HepG2 (cell line): ENCODE data around the gene FAM83C. TPM values are rescaled to one million over a fixed set of nuclear protein-coding genes. Genes with fewer than 3 reads are reported as not detected.

ENCODE experiments used
- HHEX ChIP-seq: IDR thresholded peaks from 2 replicates; pipeline ENCODE4 v1.6.1; 2016; ENCODE audit warnings: control low read depth
- KDM5B ChIP-seq: sonication (generic); formaldehyde crosslinking; IDR thresholded peaks from 2 replicates; pipeline ENCODE4 v1.4.0; 2020; ENCODE audit warnings: missing genetic modification reagents, mild to moderate bottlenecking, borderline replicate concordance
- KLF9 ChIP-seq: IDR thresholded peaks from 2 replicates; pipeline ENCODE4 v1.6.1; 2016; ENCODE audit warnings: low read depth
- NR2F1 ChIP-seq, 2 experiments: fragments of 450-650 bp in 1 of 2; formaldehyde crosslinking in 1 of 2; IDR thresholded peaks; 2 replicates each; pipeline versions ENCODE4 v1.5.0 to v1.6.1; 2016 to 2020; ENCODE audit warnings: mild to moderate bottlenecking in 1 of 2, missing compliant biosample characterization in 1 of 2, missing genetic modification reagents in 1 of 2, moderate library complexity in 1 of 2
- ZNF605 ChIP-seq: sonication (generic); formaldehyde crosslinking; IDR thresholded peaks from 2 replicates; pipeline ENCODE4 v1.8.0; 2022; ENCODE audit warnings: mild to moderate bottlenecking, missing genetic modification reagents
- polyA plus RNA-seq, 8 experiments: library from polyadenylated mRNA; depleted of rRNA in 3 of 8; stranded (reverse) in 7 of 8; unstranded in 1 of 8; fragments of >200 nt; fragmentation: Illumina TruSeq in 4 of 8; extraction: Trizol in 4 of 8; gene quantifications; 2 replicates each; pipeline versions ENCODE4 v1.2.1 to v1.2.3, GENCODE V29; 2011 to 2016; ENCODE audit warnings: low read depth in 4 of 8, missing spikeins in 1 of 8, mixed read lengths in 1 of 8; ENCODE audit not compliant: insufficient read depth in 1 of 8
- total RNA-seq, 5 experiments: library from RNA; depleted of rRNA; stranded (reverse); fragments of >200 nt; fragmentation: Illumina TruSeq; extraction: Trizol; gene quantifications; 2 replicates each; pipeline ENCODE4 v1.2.3, GENCODE V29; 2016; ENCODE audit warnings: low read depth in 1 of 5
- TF ChIP-seq, protein P1 (sequence below): sonication (generic); formaldehyde crosslinking; IDR thresholded peaks from 2 replicates; pipeline ENCODE4 v1.4.0; 2020; ENCODE audit warnings: mild to moderate bottlenecking, missing genetic modification reagents
- TF ChIP-seq, protein P2 (sequence below): sonication (generic); formaldehyde crosslinking; IDR thresholded peaks from 2 replicates; pipeline ENCODE4 v1.4.0; 2020; ENCODE audit warnings: missing genetic modification reagents, borderline replicate concordance
- TF ChIP-seq, protein P3 (sequence below), 2 experiments: fragments of 450-650 bp in 1 of 2; sonication (generic) in 1 of 2; formaldehyde crosslinking in 1 of 2; IDR thresholded peaks; 2 replicates each; pipeline versions ENCODE4 v1.6.1 to v1.8.0; 2016 to 2022; ENCODE audit warnings: antibody characterized with exemption in 1 of 2, mild to moderate bottlenecking in 1 of 2, missing genetic modification reagents in 1 of 2

FAM83C gene
- total and polyA plus RNA-seq, 2 of the 13 experiments (the other 11 are each of a cell fraction or from before 2014, with no cell fraction given) = 0.04 TPM; not detected in 1

GRCh38 chr20:35327074-35327976 is 35.1 kb upstream of the FAM83C start (continued):
- TF ChIP-seq, protein P1, sequence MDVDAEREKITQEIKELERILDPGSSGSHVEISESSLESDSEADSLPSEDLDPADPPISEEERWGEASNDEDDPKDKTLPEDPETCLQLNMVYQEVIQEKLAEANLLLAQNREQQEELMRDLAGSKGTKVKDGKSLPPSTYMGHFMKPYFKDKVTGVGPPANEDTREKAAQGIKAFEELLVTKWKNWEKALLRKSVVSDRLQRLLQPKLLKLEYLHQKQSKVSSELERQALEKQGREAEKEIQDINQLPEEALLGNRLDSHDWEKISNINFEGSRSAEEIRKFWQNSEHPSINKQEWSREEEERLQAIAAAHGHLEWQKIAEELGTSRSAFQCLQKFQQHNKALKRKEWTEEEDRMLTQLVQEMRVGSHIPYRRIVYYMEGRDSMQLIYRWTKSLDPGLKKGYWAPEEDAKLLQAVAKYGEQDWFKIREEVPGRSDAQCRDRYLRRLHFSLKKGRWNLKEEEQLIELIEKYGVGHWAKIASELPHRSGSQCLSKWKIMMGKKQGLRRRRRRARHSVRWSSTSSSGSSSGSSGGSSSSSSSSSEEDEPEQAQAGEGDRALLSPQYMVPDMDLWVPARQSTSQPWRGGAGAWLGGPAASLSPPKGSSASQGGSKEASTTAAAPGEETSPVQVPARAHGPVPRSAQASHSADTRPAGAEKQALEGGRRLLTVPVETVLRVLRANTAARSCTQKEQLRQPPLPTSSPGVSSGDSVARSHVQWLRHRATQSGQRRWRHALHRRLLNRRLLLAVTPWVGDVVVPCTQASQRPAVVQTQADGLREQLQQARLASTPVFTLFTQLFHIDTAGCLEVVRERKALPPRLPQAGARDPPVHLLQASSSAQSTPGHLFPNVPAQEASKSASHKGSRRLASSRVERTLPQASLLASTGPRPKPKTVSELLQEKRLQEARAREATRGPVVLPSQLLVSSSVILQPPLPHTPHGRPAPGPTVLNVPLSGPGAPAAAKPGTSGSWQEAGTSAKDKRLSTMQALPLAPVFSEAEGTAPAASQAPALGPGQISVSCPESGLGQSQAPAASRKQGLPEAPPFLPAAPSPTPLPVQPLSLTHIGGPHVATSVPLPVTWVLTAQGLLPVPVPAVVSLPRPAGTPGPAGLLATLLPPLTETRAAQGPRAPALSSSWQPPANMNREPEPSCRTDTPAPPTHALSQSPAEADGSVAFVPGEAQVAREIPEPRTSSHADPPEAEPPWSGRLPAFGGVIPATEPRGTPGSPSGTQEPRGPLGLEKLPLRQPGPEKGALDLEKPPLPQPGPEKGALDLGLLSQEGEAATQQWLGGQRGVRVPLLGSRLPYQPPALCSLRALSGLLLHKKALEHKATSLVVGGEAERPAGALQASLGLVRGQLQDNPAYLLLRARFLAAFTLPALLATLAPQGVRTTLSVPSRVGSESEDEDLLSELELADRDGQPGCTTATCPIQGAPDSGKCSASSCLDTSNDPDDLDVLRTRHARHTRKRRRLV (CRISPR knock-in tag) = peak; percentile 83; the same call in 1 of the 2 replicates
- peak; percentile 92 for TF ChIP-seq HHEX (CRISPR knock-in tag)
- TF ChIP-seq, protein P2, sequence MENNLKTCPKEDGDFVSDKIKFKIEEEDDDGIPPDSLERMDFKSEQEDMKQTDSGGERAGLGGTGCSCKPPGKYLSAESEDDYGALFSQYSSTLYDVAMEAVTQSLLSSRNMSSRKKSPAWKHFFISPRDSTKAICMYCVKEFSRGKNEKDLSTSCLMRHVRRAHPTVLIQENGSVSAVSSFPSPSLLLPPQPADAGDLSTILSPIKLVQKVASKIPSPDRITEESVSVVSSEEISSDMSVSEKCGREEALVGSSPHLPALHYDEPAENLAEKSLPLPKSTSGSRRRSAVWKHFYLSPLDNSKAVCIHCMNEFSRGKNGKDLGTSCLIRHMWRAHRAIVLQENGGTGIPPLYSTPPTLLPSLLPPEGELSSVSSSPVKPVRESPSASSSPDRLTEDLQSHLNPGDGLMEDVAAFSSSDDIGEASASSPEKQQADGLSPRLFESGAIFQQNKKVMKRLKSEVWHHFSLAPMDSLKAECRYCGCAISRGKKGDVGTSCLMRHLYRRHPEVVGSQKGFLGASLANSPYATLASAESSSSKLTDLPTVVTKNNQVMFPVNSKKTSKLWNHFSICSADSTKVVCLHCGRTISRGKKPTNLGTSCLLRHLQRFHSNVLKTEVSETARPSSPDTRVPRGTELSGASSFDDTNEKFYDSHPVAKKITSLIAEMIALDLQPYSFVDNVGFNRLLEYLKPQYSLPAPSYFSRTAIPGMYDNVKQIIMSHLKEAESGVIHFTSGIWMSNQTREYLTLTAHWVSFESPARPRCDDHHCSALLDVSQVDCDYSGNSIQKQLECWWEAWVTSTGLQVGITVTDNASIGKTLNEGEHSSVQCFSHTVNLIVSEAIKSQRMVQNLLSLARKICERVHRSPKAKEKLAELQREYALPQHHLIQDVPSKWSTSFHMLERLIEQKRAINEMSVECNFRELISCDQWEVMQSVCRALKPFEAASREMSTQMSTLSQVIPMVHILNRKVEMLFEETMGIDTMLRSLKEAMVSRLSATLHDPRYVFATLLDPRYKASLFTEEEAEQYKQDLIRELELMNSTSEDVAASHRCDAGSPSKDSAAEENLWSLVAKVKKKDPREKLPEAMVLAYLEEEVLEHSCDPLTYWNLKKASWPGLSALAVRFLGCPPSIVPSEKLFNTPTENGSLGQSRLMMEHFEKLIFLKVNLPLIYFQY (CRISPR knock-in tag) = peak; percentile 98
- TF ChIP-seq NR2F1 (CRISPR knock-in tag; IDR thresholded peaks at IDR 0.05) = peak; percentile 98 to 100
- TF ChIP-seq KDM5B (CRISPR knock-in tag) = 0 out of 2 replicates have a peak, but pooled peaks have one; percentile 39
- TF ChIP-seq, protein P3, sequence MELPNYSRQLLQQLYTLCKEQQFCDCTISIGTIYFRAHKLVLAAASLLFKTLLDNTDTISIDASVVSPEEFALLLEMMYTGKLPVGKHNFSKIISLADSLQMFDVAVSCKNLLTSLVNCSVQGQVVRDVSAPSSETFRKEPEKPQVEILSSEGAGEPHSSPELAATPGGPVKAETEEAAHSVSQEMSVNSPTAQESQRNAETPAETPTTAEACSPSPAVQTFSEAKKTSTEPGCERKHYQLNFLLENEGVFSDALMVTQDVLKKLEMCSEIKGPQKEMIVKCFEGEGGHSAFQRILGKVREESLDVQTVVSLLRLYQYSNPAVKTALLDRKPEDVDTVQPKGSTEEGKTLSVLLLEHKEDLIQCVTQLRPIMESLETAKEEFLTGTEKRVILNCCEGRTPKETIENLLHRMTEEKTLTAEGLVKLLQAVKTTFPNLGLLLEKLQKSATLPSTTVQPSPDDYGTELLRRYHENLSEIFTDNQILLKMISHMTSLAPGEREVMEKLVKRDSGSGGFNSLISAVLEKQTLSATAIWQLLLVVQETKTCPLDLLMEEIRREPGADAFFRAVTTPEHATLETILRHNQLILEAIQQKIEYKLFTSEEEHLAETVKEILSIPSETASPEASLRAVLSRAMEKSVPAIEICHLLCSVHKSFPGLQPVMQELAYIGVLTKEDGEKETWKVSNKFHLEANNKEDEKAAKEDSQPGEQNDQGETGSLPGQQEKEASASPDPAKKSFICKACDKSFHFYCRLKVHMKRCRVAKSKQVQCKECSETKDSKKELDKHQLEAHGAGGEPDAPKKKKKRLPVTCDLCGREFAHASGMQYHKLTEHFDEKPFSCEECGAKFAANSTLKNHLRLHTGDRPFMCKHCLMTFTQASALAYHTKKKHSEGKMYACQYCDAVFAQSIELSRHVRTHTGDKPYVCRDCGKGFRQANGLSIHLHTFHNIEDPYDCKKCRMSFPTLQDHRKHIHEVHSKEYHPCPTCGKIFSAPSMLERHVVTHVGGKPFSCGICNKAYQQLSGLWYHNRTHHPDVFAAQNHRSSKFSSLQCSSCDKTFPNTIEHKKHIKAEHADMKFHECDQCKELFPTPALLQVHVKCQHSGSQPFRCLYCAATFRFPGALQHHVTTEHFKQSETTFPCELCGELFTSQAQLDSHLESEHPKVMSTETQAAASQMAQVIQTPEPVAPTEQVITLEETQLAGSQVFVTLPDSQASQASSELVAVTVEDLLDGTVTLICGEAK (IDR thresholded peaks at IDR 0.05) = no peak
- TF ChIP-seq, protein P3 (CRISPR knock-in tag; IDR thresholded peaks at IDR 0.05) = peak; percentile 82; the same call in 1 of the 2 replicates
- TF ChIP-seq KLF9 (CRISPR knock-in tag) = peak; percentile 68; the same call in 1 of the 2 replicates
- peak; percentile 83 for TF ChIP-seq ZNF605
